ENCODE data around the gene ABCB10.

- TF ChIP-seq CTCF (conservative IDR thresholded peaks at IDR 0.05) = no peak
- no peak for TF ChIP-seq ZFX (IDR thresholded peaks at IDR 0.05)
Measured at GRCh38 chr1:229507502-229507901, 51.0 kb downstream of the ABCB10 start.
